ENCODE results near the gene DNHD1.
A peak's percentile ranks its signal among the peaks of the same experiment; 100 is the strongest.

DNA sequence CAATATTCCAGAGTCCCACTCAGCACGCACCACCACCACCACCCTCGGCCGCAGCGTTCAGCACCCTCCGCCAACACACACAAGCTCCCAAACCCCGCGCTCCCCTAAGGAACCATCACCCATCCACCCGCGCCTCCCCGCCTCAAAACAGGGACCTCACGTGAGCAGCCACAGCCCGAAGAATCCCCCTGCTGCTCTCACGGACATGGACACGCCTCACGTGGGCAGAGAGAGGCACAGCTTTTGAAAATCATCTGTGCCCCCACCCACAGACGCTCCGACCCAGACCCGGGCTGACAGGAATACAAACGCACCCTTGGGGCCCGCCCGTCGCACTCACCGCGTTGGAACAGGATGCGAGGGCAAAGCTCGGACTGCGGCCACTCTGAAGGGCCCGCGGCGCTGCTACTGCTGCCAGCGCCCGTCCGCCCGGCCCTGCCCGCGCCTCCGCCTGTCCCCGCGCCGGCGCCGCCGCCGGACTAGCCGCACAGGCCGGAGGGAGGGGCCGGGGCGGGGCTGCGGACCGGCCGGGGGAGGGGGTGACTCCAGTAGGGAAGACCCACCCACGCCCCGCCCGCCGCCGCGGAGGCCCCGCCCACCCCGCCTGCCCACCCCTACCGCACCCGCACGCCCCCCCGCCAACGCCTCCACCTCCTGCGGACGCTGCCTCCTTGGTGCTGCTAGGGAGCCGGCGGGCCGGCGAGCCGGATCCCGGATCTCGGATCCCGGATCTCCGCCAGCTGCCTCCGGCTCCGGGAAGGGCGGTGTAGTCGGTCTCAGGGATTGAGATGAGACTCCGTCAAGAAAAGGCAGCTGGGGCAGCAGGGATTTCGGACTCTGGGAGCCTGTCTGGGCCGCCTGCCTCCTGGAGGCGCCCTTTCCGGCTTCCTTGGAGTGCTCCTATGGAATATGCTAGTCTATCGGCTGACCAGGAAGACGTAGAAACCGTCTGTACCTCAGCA lies 23.3 kb upstream of the DNHD1 start, which contains the start of gene TRIM3:
- TF ChIP-seq, protein P1, sequence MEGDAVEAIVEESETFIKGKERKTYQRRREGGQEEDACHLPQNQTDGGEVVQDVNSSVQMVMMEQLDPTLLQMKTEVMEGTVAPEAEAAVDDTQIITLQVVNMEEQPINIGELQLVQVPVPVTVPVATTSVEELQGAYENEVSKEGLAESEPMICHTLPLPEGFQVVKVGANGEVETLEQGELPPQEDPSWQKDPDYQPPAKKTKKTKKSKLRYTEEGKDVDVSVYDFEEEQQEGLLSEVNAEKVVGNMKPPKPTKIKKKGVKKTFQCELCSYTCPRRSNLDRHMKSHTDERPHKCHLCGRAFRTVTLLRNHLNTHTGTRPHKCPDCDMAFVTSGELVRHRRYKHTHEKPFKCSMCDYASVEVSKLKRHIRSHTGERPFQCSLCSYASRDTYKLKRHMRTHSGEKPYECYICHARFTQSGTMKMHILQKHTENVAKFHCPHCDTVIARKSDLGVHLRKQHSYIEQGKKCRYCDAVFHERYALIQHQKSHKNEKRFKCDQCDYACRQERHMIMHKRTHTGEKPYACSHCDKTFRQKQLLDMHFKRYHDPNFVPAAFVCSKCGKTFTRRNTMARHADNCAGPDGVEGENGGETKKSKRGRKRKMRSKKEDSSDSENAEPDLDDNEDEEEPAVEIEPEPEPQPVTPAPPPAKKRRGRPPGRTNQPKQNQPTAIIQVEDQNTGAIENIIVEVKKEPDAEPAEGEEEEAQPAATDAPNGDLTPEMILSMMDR (IDR thresholded peaks at IDR 0.05), result no peak
- TF ChIP-seq POLR2A (IDR thresholded peaks at IDR 0.05) (peak in 1 of 2 donors; percentile 88), POLR2AphosphoS5 (IDR thresholded peaks at IDR 0.05; ENCODE audit: insufficient read depth in 1 of 2, low read depth in 1 of 2) (peak in 1 of 2 donors; percentile 88)

Measured in vagina (tissue), 2 donors.